G401 (cell line): ENCODE data around the gene CELF2. TPM values are rescaled to one million over a fixed set of nuclear protein-coding genes. Genes with fewer than 3 reads are reported as not detected.
A peak's percentile ranks its signal among the peaks of the same experiment; 100 is the strongest.

ENCODE experiments used
- DNase-seq: peaks from one replicate; pipeline ENCODE4 v3.0.0-alpha.2; 2015; ENCODE audit warnings: low spot score
- in situ Hi-C: cut with HindIII; loops from 2 replicates; pipeline ENCODE4 v1.10.0; 2016; ENCODE audit warnings: low sequenced_read_pairs, mixed read lengths
- total RNA-seq: library from RNA; depleted of rRNA; stranded (reverse); fragments of >200 nt; shearing (Covaris generic); gene quantifications from 2 replicates; pipeline ENCODE4 v1.2.3, GENCODE V29; 2014

Gene CELF2
- total RNA-seq, 1 experiment from 2014 or later: 0.51 TPM

GRCh38 chr10:11018855-11019631 lies 1.4 kb downstream of the CELF2 start:
- in situ Hi-C loops: no loop called here
- DNase-seq: peak; percentile 60

DNA sequence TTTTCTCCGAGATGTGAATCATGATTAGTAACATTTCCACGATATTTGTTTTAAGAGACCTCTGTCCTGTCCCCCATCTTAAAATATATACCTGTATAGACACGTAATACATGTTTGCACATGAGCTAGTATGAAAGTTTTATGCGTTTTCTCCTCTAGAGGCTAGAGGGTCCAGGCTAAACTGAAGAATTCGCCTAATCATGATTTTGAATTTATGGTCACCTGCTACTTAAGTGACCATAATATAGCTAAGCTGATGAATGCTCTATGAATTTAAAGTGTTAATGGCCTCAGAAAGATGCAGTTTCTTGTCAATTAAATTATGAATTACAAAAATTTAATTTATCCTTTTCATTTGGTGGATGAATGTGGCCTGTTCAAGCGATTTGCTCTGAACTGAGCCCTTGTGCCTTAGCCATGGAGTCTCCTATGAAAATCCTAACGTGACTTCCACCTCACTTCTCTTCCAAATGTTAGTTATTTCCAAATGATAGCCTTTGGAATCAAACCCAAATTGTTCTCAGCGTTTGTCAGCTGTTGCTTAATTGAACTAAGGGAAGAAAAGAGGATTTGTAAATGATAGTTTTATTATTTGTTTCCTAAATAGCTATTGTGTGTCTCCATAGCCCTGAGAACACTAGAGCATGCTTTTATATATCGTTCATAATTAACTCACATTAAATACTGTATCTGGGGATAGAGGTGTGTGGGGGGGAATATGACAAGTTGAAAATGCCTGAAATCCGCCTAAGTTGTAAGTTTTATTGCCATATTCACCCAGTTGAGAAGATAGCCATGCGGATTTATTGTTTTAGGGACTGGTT lies 2.3 kb downstream of the CELF2 start:
- peak; percentile 68 for DNase-seq
- in situ Hi-C loops: no loop called here

GRCh38 chr10:11020548-11020942 lies 2.9 kb downstream of the CELF2 start:
- peak; percentile 61 for DNase-seq

GRCh38 chr10:11022213-11022612 lies 4.5 kb downstream of the CELF2 start:
- in situ Hi-C loops: no loop called here
- no peak for DNase-seq

More at GRCh38 chr10:11020548-11020942, 2.9 kb downstream of the CELF2 start:
- in situ Hi-C loops: no loop called here

DNA sequence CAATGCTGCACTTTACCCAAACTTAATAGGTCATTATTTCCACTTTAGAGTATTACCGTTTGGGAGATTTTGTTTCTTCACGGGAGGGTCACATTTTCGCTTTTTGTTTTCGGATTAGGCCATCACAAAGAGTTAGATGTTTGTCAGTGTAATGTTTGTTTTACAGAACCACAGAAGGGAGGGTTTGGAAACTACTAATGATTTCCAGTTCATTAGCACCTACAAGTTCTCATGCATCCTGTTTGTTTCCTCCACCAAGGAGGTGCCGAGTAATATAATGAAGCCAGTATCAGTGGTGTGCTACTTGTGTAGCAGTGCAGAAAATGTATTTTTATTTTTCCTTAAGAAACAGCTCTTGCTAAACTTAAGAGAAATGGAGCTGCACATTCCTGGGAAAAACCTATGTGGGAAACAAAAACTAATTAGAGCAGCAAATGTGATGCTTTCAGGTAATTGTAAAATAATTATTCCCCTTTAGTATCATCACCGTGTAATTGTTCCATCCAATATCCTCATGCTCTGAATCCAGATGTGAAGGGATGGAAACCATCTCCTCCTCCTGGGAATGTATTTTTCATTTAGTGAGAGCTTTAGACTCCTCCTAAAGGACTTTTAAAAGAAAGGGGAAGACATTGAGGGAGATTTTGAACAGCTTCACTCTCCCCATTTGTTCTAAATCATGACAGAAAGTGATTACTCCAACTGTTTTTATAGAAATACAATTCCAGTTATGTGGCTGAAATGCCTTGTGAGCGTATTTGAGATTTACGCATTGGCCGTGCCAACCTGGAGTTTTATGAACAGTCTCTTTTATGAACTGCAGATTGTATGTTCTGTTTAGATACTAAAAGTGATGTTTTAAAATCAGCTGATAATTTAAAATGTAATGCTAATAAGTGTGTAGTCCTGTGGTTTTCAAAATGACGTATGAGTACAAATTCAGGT lies 5.6 kb downstream of the CELF2 start:
- in situ Hi-C loops: no loop called here
- DNase-seq: no peak

- no peak for DNase-seq
- in situ Hi-C loops: no loop called here
These were observed 6.9 kb downstream of the CELF2 start for GRCh38 chr10:11024596-11024995.

DNA sequence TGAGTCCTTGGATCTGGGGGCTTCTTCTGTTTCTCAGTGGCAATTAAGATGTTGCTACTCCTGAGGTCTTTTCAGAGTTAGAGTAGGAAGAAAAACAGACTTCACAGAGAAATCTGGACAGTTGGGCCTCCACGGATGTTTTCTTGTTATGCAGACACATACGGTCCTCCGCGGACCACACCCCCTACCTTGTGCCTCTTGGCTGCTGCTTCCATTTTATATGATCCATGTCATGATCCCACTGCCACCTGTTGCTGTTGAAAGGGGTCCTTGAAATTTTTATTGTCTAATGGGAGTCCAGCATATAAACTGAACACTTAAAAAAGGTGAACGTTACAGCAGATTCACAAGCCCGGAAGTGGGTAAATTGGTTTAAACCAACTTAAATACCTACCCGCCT lies 8.3 kb downstream of the CELF2 start:
- in situ Hi-C loops: no loop called here

GRCh38 chr10:11026773-11027172 lies 9.1 kb downstream of the CELF2 start:
- in situ Hi-C loops: no loop called here
- no peak for DNase-seq

More for the DNA sequence above, 8.3 kb downstream of the CELF2 start:
- DNase-seq: no peak

GRCh38 chr10:11034762-11035161 lies 17.1 kb downstream of the CELF2 start:
- no peak for DNase-seq
- in situ Hi-C loops: no loop called here

DNA sequence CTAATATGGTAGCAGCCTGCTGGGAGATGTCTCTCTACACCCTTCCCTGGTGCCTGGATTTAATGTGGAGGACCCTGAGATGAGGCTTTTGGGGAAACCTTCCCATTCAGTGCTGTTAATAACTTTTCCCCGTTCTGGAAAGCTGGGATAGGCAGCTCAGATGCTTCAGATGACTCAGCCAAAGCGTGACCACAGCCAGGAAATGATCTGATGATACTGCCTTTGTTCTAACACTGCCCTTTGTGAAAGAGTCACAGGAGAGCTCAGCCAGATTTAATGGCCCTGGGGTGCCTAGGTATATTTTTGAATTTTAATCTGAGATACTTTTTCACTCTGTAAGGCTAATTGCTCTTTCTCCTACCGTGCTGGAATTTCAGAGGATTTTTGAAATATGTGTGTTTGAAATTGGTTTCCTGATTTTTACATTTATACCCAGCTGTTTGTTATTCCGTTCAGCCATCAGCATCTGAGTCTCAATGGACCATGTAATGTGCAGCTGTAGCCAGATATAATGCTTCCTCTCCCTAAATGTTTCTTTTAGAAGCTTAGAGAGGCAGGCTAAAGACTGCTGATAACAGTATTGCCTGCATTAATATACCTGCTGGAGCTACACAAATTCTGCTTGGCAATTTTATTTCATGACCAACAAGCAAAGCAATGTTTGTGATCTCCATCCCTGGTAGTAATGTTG lies 17.8 kb downstream of the CELF2 start:
- in situ Hi-C loops: no loop called here
- no peak for DNase-seq

- in situ Hi-C loops: no loop called here
- peak; percentile 55 for DNase-seq
These were observed 18.8 kb downstream of the CELF2 start for GRCh38 chr10:11036424-11037011.

- in situ Hi-C loops: no loop called here
- no peak for DNase-seq
These were observed 20.3 kb downstream of the CELF2 start for GRCh38 chr10:11037991-11038390.

- DNase-seq: no peak
- in situ Hi-C loops: no loop called here
These were observed 24.7 kb downstream of the CELF2 start for GRCh38 chr10:11042357-11042756.

DNA sequence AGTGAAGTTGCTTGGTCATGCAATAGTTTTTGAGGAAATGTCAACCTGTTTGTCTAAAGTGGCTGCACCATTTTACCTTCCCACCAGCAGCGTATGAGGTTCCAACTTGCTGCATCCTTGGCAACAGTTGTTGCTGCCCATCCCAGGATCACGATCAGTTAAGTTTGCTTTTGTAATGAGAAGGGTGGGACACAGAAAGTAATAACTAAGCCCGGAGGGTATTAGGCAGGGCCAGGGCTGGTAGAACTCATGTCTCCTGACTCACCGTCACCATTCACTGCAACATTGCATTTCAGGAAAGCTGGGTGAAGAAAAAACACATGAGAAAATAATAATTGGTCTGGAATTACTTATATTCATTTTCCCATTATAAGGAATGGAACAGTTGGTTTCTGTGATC lies 25.4 kb downstream of the CELF2 start:
- DNase-seq: no peak
- in situ Hi-C loops: no loop called here

- no peak for DNase-seq
- in situ Hi-C loops: no loop called here
These were observed 25.9 kb downstream of the CELF2 start for GRCh38 chr10:11043446-11044127.

DNA sequence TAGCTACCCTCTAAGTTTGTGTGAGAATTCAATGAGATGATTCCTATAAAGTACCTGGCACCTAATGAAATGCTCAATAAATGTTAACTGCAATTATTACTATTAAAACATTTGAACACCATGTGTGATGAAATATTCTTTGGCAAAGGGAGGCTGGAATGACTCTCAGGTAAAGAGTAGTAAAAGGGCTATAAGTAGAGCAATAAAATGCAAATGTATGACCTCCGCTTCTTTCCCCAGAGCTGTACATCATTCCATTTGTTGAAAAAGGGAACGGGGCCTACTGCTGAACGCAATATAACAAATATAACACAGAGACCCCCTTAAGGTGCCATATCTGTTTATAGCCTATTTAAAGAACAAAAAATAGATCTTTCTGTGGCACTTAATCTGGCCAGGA lies 27.8 kb downstream of the CELF2 start:
- no peak for DNase-seq
- in situ Hi-C loops: no loop called here

DNA sequence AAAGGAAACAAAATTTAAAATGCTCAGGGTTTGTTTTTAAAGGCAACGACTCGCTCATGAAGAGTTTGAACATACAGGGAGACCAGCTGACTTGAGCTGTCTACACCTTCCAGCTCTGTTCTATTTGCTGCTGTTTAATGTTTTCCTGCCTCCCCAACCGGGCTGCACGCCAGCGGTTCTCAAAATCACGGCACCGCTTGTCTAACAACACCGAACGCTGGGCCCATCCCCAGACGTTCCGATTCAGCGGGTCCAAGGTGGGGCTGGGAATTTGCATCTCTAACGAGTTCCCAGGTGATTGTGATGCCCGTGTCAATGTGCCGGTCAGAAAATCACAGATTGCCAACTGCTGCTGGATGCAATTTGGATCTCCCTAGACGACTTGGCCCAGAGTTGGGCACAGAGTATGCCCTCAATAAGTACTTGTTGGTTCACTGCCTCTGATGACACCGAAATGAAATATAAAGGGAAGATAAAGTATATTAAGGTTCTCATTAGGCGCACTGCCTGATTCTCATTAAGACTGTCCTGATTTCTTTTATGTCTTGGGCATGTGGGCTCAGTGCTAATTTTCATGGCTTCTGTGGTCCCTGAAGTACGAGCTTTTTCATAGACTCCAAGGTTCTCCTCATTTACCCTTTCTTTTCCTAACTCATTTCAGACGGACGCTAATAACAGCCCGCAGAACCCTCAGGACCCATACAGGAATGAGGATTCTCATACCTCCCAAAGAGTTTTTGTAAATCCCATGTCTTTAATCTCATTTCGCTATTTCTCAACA lies 28.5 kb downstream of the CELF2 start:
- in situ Hi-C loops: no loop called here
- DNase-seq: peak; percentile 62
